GM18951 (cell line): ENCODE measurements around the gene SREBF1.

ENCODE experiments used
- POLR2A ChIP-seq: IDR thresholded peaks from 4 replicates; pipeline ENCODE4 v1.6.1; 2011; ENCODE audit warnings: mild to moderate bottlenecking; ENCODE audit not compliant: insufficient read length, insufficient read depth; ENCODE audit errors: extremely low read depth
- in situ Hi-C: fragments of 300-500 bp; cut with MboI; formaldehyde crosslinking; loops from one replicate; pipeline ENCODE4 v1.12.0; 2022; ENCODE audit warnings: low sequenced_read_pairs, mixed read lengths, inconsistent platforms; ENCODE audit not compliant: unreplicated experiment

Gene SREBF1

DNA sequence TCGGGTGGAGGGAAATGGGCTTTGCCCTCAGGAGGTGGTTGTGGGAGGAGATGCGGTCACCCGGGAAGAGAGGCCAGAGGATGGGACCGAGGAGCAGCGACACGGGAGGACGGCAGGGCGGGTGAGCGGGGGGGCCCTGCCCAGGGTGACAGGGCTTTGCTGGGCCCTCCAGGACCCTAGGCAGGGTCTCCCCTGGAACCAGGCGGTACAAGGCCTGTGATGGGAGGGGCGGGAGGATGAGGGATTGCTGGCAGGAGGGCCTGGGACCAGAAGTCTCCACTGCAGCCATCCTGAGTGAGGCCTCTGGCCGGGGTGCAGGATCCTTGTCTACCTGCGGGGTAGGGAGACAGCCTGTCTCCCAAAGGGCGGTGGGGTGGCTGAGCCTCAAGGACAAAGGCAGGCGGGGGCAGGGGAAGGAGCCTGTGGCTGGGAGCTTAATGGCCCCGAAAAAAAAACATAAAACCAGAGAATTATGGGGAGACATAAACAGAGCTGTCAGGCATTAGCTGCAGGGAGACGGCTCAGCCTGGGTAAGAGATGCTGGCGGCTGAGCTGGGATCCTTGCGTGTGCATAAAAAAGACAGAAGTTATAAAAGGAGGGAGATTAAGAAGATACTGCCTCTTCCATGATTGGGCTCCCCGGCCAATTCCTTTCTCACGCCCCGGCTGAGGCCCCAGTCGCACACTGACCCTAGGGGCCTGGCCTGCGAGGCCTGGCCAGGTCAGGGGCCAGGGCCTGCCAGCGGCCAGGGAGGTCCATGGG lies 66.7 kb downstream of the SREBF1 start:
- in situ Hi-C loops, result no loop called here
- no peak for TF ChIP-seq POLR2A

DNA sequence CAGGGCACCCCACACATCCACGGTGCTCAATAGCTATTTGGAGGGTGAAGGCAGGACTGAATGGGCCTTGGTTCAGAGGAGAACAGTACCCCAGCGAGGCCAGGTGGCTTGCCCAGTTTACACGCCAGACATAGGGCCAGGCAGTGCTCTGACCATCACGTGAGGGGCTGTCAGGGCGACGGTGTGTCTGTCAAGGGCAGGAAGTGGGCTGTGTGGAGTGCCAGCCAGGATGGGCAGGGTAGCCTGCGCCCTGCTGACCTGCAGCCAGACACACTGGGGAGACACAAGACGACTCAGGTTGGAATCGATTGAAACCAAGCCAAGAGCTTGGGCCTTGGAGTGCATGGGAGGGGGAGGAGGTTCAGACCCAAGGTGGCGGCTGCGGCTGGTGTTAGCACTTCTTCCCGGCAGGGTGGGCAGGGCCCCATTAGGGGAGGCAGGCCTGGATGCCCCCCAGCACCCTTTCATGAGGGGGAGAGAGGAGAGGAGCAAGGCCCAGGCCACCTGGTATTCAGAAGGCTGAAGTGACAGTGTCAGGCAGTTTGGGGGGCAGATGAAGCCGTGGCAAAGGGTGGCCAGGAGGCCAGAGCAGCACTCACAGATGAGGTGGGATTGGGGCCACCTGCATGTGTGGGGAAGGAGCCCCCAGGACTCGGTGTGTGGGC lies 68.2 kb downstream of the SREBF1 start:
- TF ChIP-seq POLR2A, result no peak
- in situ Hi-C loops, result no loop called here

DNA sequence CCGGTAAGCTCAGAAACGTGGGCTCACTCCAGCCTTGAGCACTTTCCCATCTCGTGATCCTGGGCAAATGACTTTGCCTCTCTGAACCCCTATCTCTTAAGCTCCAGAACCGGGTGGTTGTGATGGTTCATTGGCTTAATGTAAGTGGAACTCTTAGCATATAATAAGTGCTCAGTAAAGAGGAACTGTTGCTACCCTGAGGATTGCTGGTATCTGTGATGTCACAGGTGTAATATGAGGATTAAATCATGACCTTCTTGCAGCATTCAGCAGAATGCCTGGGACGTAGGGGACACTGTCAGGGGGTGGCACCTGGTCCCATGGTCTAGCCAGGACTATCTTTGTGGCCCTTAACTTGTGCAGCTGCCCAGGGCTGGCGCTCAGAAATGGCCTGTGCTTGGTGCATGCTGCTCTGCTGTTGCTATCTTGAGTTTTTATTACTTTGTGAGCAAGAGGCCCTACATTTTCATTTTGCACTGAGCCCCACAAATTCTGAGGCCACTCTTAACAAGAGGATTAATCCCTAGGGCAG lies 68.8 kb downstream of the SREBF1 start:
- in situ Hi-C loops, result no loop called here
- TF ChIP-seq POLR2A, result no peak

DNA sequence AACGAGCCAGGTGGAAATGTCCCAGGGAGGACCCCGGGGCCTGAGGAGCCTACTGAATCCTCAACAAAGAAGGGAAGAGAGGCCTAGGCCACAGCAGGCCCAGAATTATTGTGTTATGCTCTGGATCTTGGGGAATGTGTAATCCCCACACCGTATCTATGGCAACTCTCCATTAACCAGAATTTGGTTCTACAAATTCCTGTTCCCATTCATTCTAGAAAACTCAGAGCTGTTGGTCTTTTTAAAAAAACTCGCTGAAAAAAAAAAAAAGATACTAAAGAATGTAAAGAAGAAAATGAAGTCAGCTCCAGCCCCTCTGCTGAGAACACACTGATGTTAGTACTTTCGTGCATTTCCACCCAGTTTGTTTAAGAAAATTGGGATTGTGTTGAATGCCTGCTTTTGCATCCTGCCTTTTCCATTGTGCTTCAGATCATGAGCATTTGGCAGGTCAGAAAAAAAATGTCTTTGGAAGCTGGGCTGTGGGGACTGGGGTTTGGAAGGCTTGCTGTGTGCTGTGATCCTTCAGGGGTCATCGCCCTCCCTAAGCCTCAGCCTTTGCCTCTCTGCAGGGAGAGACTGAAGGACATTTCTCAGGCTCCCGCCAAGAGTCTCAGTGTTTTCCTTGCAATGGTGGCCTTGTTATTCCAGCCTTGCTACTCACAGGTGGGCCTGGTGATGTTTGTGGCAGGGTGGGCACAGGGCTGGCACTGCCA lies 69.5 kb downstream of the SREBF1 start:
- in situ Hi-C loops, result no loop called here
- no peak for TF ChIP-seq POLR2A

DNA sequence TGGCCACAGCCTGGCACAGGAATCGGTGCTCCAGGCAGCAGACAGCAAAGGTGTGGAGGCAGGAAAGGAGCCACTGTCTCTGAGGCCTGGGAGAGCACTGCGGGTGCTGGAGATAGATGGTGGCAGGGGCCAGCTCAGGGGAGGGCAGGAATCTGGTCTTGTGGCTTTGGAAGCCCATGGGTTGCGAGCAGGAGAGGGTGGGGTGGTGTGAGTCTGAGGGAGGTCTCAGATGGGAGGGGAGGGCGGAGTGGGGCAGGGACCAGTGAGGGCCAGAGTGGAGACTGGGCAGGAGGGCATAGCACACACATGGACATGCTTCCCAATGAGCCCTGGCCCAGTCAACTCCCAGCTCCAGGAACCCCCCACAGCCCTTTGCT lies 70.1 kb downstream of the SREBF1 start:
- in situ Hi-C loops, result no loop called here
- no peak for TF ChIP-seq POLR2A

DNA sequence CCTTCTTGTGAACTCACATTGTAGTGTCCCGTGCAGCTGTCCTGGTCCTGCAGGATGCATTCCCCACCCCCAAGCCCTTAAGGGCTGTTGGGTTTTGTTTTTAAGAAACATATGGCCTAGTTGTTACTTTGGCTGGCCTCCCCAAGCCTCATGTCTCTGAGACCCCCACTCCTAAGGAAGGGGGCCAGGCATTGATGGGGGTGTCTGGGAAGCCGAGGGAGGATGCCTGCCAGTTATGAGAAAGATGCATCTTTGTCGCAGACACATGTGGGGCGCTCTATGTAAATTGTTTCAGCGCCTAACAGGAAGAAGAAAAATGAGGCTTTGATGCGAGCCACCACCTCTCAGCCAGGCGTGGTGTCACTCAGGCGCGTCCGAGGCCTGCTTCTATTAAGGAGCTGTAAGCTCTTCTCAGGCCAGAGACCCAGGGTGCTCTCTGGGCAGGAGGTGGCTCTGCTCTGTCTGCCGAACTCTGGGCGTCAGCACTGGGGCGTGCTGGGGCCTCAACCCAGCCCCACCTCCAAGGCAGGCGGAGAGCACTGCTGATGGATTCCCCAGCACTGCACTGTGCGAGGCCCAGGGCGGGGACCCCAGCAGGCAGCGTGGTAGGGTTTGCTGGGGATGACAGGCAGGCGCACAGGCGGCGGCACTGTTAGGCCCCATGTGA lies 70.6 kb downstream of the SREBF1 start:
- TF ChIP-seq POLR2A, result peak; percentile 53
- in situ Hi-C loops, result no loop called here

DNA sequence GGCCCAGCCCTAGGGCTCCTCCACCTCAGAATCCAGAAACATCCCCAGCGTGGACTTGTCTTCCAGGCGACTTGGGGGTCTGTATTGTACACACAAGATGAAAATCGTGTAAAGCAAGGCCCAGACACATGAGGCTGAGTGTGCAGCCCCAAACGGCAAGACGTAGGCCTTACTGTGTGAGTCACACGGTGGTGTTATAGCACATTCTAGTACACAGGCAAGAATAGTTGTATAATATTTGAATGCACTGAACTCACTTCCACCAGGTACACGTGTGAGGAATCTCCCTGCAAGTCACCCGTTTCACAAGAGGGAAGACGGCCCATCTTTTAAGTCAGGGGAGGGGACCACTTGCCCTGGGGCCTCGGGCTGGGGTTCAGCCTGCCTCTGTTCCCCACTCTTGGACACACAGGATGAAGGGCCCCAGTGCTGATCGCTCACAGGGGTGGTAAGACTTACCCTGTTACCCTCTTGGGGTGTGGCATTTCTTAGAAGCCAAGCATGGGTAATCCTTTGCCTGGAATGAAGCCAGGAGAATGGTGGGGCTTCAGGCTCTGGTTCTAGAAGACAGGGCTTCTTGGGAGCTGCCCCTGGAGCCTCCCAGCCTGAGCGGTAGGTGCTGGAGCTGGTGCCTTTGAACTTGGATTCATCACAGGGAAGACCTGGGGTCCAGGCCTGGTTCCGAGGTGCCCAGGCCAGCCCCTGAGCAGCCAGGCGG lies 71.3 kb downstream of the SREBF1 start:
- in situ Hi-C loops, result no loop called here
- no peak for TF ChIP-seq POLR2A

DNA sequence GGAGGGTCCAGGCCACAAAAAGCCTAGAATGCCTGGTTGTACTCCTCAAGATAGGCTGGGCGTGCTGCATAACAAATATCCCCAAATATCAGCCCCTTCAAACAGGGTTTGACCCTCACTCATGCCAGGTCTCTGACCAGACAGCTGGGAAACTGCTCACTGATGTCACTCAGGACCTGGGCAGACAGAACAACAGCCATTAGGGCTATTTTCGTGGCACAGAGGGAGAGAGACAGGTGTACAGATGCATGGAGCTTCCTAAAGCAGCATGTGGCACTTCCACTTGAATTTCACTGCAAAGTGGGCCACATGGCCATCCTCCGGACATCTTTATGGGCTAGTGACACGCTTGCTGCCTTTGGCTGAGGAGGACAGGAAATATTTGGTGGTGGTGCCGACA lies 73.1 kb downstream of the SREBF1 start:
- in situ Hi-C loops, result no loop called here
- no peak for TF ChIP-seq POLR2A

DNA sequence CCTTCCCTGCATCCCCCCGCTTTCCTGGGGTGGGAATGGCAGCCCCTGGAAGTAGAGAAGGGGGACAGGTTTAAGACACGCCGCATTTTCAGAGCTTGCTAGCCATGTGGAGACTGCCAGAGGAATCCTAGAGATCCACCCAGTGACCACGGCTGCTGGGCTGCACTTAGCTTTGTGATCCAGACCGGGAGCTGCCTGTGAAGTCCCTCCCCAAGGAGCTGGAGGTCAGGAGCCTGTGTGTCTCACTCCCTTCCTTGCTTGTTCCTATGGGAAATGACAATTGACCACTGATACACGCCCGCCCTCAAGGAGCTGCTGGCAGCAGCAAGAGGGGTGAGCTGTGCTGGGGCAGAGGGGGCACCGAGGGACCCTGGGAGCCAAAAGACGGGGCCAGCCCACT lies 73.7 kb downstream of the SREBF1 start:
- in situ Hi-C loops, result no loop called here
- no peak for TF ChIP-seq POLR2A

DNA sequence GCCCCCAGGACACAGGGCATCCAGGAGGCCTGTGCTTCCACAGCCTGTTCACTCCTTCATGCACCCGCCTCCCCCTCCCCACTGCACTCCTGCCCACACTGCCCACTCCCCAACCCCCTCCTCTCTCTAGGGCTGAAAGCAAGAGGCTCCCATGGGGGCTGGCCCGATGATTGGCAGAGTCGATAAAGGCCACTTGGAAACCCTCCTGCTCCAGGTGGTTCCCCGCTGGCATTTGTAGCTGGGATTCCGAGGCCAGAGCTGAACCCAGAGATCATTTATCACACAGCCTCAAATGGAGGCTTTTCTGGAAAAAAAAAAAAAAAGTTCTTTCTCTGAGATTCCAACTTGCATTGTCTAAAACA lies 74.1 kb downstream of the SREBF1 start:
- in situ Hi-C loops, result no loop called here

More for the DNA sequence above, 74.1 kb downstream of the SREBF1 start:
- TF ChIP-seq POLR2A, result no peak
